ENCODE results near the gene EML4.

DNA sequence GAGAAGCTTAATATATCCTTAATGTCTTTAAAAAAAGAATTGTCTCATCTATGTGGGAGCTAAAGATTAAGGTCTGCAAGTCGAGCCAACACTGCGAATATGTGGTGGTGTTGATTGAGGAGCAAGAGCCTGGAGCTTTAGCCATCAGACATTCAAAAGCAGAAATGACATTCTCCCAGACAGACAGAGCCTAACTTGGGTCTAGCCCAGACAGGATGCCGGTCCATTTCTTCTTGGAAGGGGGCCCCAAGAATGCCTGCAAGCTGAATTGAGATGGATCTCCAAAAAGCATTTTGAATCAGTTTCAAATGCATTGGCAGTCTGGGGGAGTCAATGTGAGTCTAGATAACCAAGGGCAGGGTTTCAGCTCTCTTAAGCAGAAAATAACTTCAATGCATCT, 30.1 kb upstream of the EML4 start:
- TF ChIP-seq CTCF (conservative IDR thresholded peaks at IDR 0.05) (no peak), ZFX (IDR thresholded peaks at IDR 0.05) (no peak)
